Calu3 (cell line): ENCODE results near the gene TAF1. TPM values are rescaled to one million over a fixed set of nuclear protein-coding genes. Genes with fewer than 3 reads are reported as not detected.
"Not testable (repeated sequence)": the region's sequence is repeated elsewhere in the genome, so short reads cannot be mapped to it uniquely, and the experiment has no call there.

Experiments
- BruUV-seq: library from RNA; stranded (reverse); fragments of 400-500 nt; replicated peaks from 2 replicates; lab custom pipeline; 2021; lab: Mats Ljungman, UMichigan
- CTCF ChIA-PET: fragments of 300-600 bp; sonication (Branson Sonifier 250); formaldehyde crosslinking; loops from one replicate; lab custom pipeline; 2022; ENCODE audit warnings: antibody characterized with exemption; lab: Charles Lee
- DNase-seq: peaks from one replicate; pipeline ENCODE4 v3.0.0; 2022
- H3K27ac Mint-ChIP-seq: one replicate; pipeline ENCODE4 v1.8.0; 2022; ENCODE audit warnings: mixed read lengths; ENCODE audit not compliant: unreplicated experiment
- H3K27me3 Mint-ChIP-seq: one replicate; pipeline ENCODE4 v1.8.0; 2022; ENCODE audit warnings: mixed read lengths; ENCODE audit not compliant: unreplicated experiment
- H3K36me3 Mint-ChIP-seq: one replicate; pipeline ENCODE4 v1.8.0; 2022; ENCODE audit warnings: mild to moderate bottlenecking, moderate library complexity, mixed read lengths; ENCODE audit not compliant: insufficient read depth, unreplicated experiment
- H3K4me1 Mint-ChIP-seq: one replicate; pipeline ENCODE4 v1.8.0; 2022; ENCODE audit warnings: mild to moderate bottlenecking, low read depth, mixed read lengths; ENCODE audit not compliant: unreplicated experiment
- H3K4me3 Mint-ChIP-seq: one replicate; pipeline ENCODE4 v1.8.0; 2022; ENCODE audit warnings: mild to moderate bottlenecking, low read depth, moderate library complexity, mixed read lengths; ENCODE audit not compliant: unreplicated experiment
- H3K9me3 Mint-ChIP-seq: one replicate; pipeline ENCODE4 v1.8.0; 2022; ENCODE audit warnings: low read depth, mixed read lengths; ENCODE audit not compliant: unreplicated experiment
- CTCF ChIP-seq: fragments of 200-600 bp; IDR thresholded peaks from one replicate; pipeline ENCODE4 v1.8.0; 2022; ENCODE audit warnings: antibody characterized with exemption; ENCODE audit not compliant: unreplicated experiment
- intact Hi-C: fragments of 100-400 bp; cut with micrococcal nuclease; formaldehyde crosslinking; loops from one replicate; pipeline ENCODE4 v1.10.0; 2022; ENCODE audit not compliant: unreplicated experiment
- total RNA-seq: library from RNA; stranded (reverse); gene quantifications from 2 replicates; pipeline ENCODE4 v1.2.3, GENCODE V29; 2022

The TAF1 gene
- total RNA-seq, 1 experiment from 2014 or later = 54.9 TPM

DNA sequence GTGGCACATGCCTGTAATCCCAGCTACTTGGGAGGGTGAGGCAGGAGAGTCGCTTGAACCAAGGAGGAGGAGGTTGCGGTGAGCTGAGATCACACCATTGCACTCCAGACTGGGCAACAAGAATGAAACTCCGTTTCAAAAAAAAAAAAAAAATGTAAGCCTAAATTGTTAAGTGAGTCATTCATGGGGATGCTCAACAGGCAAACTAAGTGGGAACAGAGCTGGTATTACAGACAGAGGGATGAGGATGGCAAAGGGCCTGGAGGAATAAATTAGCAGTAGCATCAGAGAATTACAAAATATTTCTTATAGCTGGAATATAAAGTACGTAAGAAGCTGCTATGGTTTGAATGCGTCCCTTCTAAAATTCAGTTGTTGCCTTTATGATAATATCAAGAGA lies 123.4 kb downstream of the TAF1 start:
- H3K4me1 Mint-ChIP-seq = no peaks in the 10 kb centered on the region
- TF ChIP-seq CTCF = no peak
- no peak for DNase-seq
- no peak overlapping the region for H3K27ac Mint-ChIP-seq
- no TSS peak for BruUV-seq
- H3K36me3 Mint-ChIP-seq = no peaks in the 10 kb centered on the region
- CTCF ChIA-PET = no interaction called here
- H3K27me3 Mint-ChIP-seq = no peaks in the 10 kb centered on the region
- intact Hi-C loops = no loop called here
- no peak overlapping the region for H3K4me3 Mint-ChIP-seq
- H3K9me3 Mint-ChIP-seq = no peaks in the 10 kb centered on the region

DNA sequence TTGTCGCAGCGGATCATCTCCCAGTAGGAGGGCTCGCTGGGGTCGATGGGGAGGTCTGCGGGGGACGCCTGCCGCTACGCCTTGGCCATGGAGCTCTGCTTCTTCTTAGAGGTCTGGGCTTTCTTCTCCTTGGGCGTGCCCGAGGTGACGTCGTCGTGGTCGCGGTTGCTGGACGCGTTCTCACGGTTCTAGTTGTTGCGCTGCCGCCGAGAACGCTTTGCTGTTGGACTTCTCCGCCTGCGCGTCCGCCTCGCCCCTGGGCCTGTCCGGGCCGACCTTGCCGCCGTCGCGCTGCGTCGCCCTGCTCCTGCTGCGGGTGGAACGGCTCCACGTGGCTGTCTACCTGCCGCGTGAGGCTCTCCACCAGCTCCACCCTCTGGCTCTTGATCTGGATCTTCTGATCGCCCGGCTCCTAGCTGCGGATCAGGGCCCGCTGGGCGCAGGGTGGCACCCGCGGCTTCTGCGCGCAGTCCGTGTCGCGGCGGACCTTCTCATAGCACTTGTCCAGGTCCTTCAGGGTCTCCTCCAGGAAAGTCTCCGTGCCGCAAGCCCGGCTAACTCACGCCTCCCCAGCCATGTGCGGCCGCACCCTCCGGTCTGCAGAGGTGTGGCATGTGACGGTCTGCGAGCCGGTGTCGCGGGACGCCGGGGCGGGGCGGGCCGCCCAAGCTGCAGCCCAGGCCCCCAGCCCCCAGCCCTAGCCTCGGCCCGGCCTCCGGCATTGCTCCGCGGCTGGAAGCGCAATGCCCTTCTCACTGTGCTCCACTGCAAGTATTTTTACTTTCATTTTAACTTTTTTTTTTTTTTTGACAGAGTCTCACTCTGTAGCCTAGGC lies 126.3 kb downstream of the TAF1 start:
- Mint-ChIP-seq H3K4me1 (no peaks in the 10 kb centered on the region), H3K4me3 (peak overlapping the region; percentile 72), H3K27me3 (peaks cover 15% of the 10 kb centered on the region), H3K9me3 (no peaks in the 10 kb centered on the region), H3K27ac (peak overlapping the region; percentile 30), H3K36me3 (no peaks in the 10 kb centered on the region)
- intact Hi-C loops = loop anchor here (5.0 kb wide), 1 partner anchor 40 kb away; the partner anchor contains the start of gene OGT
- no TSS peak for BruUV-seq
- DNase-seq = peak; percentile 40
- TF ChIP-seq CTCF = no peak
- CTCF ChIA-PET = interaction anchor here (0.6 kb wide), 1 partner anchor 209 kb away, joined by 4 read pairs; the partner anchor contains the start of gene NONO

GRCh38 chrX:71493111-71493613 lies 127.0 kb downstream of the TAF1 start:
- H3K27me3 Mint-ChIP-seq = peaks cover 15% of the 10 kb centered on the region
- H3K27ac Mint-ChIP-seq = no peak overlapping the region
- no peak for TF ChIP-seq CTCF
- DNase-seq = no peak
- H3K4me1 Mint-ChIP-seq = no peaks in the 10 kb centered on the region
- no peaks in the 10 kb centered on the region for H3K9me3 Mint-ChIP-seq
- no peaks in the 10 kb centered on the region for H3K36me3 Mint-ChIP-seq
- intact Hi-C loops = loop anchor here (5.0 kb wide), 1 partner anchor 39 kb away; the partner anchor contains the start of gene OGT
- peak overlapping the region; percentile 72 for H3K4me3 Mint-ChIP-seq
- no TSS peak for BruUV-seq
- CTCF ChIA-PET = interaction anchor here (0.6 kb wide), 1 partner anchor 210 kb away, joined by 4 read pairs; the partner anchor contains the start of gene NONO

- DNase-seq, H3K4me3 Mint-ChIP-seq, BruUV-seq, H3K4me1 Mint-ChIP-seq, CTCF ChIA-PET, H3K36me3 Mint-ChIP-seq, H3K27ac Mint-ChIP-seq, H3K9me3 Mint-ChIP-seq, intact Hi-C loops: not testable (repeated sequence)
- H3K27me3 Mint-ChIP-seq = peaks cover 15% of the 10 kb centered on the region
These were observed 129.8 kb downstream of the TAF1 start for GRCh38 chrX:71495979-71496378.

DNA sequence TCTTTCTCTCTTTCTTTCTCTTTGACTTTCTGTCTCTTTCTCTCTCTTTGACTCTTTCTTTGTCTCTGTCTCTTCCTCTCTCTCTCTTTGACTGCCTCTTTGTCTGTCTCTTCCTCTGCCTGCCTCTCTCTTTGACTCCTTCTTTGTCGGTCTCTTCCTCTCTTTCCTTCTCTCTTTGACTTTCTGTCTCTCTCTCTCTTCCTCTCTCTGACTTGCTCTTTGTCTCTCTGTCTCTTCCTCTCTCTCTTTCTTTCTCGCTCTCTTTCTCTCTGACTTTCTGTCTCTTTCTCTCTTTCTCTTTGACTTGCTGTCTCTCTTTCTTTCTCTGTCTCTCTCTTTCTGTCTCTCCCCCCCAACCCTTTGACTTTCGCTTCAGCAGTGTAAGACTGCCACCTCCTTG lies 130.3 kb downstream of the TAF1 start:
- TF ChIP-seq CTCF = no peak
- no TSS peak for BruUV-seq
- H3K27me3 Mint-ChIP-seq = peaks cover 15% of the 10 kb centered on the region
- no peak for DNase-seq
- CTCF ChIA-PET = no interaction called here
- H3K4me1 Mint-ChIP-seq = no peaks in the 10 kb centered on the region
- H3K9me3 Mint-ChIP-seq = no peaks in the 10 kb centered on the region
- H3K4me3 Mint-ChIP-seq = no peak overlapping the region
- no peaks in the 10 kb centered on the region for H3K36me3 Mint-ChIP-seq
- intact Hi-C loops = no loop called here
- no peak overlapping the region for H3K27ac Mint-ChIP-seq

DNA sequence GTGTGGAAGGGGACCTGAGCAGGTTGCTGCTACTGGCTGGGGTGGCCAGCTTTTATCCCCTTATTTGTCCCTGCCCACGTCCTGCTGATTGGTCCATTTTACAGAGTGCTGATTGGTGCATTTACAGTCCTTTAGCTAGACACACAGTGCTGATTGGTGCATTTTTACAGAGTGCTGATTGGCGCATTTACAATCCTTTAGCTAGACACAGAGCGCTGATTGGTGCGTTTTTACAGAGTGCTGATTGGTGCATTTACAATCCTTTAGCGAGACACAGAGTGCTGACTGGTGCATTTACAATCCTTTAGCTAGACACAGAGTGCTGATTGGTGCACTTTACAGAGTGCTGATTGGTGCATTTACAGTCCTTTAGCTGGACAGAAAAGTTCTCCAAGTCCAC lies 135.9 kb downstream of the TAF1 start:
- CTCF ChIA-PET = not testable (repeated sequence)

More for the DNA sequence above, 135.9 kb downstream of the TAF1 start:
- H3K36me3 Mint-ChIP-seq, H3K4me1 Mint-ChIP-seq, H3K9me3 Mint-ChIP-seq, H3K4me3 Mint-ChIP-seq, BruUV-seq, H3K27me3 Mint-ChIP-seq, intact Hi-C loops, H3K27ac Mint-ChIP-seq, DNase-seq: not testable (repeated sequence)
